GM19452 (cell line): Measurements from ENCODE around the gene SYNE1.
"Not testable (repeated sequence)": the region's sequence is repeated elsewhere in the genome, so short reads cannot be mapped to it uniquely, and the experiment has no call there.

ENCODE experiments used
- ATAC-seq: cut with Tn5 transposase; IDR thresholded peaks from one replicate; pipeline ENCODE4 v1.9.1; 2021; ENCODE audit not compliant: unreplicated experiment

Gene SYNE1

DNA sequence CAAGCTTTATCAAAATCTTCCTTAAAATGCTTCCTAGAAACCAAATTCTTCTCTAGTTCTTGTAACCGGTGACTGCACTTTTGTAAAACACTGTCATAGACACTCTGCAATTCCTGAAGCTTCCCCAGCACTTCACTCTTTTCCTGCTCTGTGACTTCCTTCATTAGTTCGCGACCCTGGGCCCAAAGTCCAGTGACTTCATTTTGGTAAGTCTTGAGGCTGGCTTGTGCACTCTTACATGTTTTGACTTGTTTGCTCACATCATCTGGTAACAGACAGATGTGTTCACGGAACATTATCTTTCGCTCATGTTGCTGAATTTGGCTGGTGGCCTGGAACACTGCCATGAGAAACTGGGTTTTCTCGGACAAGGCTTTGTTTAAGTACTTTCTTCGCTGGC lies 306.2 kb downstream of the SYNE1 start:
- ATAC-seq = no peak

DNA sequence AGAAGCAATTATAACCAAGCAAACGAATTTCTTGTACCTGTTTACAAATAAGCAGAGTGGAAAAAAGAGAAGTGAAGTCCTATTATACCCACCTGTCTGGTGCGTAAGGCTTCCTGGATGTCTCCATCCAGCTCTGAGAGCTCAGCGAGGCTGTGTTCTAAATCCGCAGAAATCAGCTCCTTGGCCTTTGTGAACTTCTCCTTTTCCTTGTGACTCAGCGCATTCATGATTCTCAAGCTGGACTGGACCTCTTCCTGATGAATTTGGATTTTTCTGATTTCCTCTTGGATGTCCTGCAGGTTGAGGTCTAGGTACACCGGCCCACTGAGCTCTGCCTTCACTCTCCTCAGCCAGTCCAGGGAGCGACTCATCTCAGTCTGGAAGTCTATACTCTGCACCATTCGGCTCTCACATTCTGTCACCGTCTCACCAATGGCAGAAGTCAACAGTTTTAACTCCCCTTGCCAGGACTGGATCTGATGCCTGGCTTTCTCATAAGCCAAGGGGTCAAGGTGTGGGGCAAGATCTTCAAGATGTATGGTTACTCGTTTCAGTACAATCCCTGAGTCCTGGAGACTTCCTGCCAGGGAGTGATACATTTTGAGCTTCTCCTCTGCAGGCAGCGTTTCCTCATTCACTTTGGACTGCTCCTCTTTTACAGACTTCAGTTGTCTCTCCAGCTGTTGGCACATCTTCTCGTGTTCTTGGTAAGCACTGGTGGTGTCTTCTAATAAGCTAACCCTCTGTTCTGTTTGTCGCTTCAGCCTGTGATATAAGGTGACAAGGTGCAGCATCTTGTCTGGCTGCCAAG lies 307.3 kb downstream of the SYNE1 start:
- no peak for ATAC-seq

DNA sequence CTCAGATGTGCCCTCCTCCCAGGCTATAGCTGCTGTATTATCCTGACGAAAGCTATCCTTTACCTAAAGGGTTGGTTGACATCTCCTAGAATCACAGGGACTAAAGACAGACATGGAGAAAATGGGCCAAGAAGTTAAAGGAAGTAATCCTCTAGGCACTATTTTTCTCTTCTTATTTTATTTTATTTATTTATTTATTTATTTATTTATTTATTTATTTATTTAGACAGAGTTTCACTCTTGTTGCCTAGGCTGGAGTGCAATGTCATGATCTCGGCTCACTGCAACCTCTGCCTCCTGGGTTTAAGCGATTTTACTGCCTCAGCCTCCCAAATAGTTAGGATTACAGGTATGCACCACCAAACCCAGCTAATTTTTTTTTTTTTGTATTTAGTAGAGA lies 309.0 kb downstream of the SYNE1 start:
- not testable (repeated sequence) for ATAC-seq

DNA sequence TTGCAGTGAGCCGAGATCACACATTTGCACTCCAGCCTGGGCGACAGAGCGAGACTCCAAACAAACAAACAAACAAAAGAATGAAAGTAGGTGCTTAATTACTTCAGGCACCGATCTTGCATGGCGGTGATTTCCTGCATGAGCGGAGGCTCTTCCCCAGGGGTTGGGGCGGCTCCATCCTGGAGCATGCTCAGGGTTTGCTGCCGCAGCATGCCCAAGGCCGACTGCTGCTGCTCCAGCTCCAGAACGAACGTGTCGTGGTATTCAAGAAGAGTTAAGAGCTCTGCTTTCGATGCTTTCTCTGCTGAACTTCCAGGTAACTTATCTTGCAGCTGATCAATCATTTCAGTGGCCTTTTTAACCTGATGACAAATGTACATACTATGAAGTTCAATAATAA lies 313.8 kb downstream of the SYNE1 start:
- no peak for ATAC-seq

DNA sequence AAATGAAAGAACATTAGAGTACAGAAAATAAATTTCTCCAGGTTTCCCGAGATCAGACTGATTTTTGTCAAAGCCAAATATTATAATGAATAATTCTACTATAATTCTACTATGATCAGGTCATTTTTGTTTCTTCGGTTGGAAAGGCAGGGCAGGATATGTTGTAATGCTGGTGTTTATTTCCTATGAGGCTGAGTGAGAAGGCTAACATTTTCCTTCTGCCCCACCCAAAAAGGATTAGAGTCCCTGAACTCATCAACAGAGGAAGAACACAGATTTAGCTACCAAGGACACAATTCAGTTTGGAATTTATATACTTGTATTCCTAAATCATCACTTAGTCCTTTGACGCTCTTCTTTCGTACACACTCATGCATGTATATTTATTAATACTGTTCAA lies 318.9 kb downstream of the SYNE1 start:
- no peak for ATAC-seq

DNA sequence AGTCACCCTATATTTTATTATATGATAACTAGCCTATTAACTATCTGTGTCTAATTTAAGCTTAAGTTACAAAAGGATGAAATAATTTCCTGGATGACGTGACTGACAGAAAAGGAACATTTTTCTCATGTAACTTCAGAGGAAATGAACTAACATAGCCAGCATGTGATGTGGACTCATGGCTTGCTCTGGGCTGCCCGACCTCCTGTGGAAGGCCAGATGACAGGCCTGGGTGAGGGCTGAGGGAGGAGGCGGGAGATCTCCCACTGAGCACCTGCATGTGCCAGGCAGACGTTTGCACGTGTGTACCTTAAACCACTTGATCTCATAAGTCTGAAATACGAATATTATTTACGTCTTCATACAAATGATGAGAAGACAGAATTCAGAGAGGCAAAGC lies 321.1 kb downstream of the SYNE1 start:
- no peak for ATAC-seq

DNA sequence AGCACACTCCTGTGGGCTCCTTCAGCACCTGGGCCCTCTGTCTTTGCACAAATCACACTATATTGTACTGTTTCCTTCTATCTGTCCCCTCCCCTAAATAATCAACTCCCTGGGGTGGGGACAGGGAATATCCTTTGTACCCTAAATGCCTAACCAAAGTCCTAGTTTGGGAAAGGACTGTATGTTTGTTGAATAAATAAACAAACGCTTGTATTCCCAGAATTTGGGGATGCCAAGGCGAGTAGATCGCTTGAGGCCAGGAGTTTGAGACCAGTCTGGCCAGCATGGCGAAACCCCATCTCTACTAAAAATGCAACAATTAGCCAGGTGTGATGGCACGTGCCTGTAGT lies 322.7 kb downstream of the SYNE1 start:
- no peak for ATAC-seq

DNA sequence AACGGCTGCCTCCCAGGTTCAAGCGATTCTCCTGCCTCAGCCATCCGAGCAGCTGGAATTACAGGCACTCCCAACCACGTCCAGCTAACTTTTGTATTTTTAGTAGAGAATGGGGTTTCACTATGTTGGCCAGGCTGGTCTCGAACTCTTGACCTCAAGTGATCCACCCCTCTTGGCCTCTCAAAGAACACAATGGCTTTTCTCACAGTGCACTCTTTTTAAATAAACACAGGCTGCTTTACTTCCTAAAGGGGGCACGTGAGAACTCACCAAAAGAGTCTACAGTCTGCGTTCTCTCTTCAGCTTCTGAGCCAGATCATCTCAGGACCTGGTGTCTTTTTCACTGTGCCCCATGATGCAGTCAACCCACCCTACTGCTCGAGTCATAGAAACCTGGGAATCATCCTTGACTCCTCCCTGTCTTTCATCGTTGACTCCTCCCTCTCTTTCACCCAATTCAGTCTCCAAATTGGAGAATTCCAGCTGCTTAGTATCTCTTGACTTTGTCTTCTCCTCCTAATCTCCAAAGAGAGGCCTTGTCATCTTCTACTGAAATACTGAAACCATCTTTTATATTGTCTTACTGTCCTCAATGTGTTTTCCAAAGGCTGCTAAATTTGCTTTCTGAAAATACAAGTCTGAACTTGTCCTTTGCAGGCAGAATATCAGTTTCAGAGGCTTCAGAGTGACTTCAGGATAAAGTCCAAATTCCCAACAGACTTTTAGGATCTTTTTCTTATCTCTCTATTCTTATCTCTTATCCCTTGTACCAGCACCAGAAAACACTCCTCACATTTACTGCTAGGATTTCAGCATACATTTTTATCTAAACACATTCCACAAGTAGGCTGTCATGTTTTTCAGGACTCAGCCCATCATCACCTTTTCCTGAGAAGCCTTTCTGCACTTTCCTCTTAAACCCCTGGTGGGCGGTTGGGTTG lies 323.4 kb downstream of the SYNE1 start:
- no peak for ATAC-seq

DNA sequence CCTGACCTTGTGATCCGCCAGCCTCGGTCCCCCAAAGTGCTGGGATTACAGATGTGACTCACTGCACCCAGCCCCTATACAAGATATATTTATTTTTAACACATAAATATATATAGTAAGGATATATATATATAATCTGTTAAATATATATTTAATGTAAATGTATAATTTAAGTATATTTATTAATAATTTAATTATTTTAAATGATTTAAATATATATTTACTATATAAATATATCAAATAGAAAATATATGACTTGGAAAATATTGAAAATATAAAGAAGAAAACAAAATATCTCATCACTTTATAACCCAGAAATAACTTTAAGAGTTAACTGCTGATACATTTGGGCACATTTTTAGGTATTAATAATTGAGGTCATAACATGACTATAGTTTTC lies 324.7 kb downstream of the SYNE1 start:
- ATAC-seq = no peak

DNA sequence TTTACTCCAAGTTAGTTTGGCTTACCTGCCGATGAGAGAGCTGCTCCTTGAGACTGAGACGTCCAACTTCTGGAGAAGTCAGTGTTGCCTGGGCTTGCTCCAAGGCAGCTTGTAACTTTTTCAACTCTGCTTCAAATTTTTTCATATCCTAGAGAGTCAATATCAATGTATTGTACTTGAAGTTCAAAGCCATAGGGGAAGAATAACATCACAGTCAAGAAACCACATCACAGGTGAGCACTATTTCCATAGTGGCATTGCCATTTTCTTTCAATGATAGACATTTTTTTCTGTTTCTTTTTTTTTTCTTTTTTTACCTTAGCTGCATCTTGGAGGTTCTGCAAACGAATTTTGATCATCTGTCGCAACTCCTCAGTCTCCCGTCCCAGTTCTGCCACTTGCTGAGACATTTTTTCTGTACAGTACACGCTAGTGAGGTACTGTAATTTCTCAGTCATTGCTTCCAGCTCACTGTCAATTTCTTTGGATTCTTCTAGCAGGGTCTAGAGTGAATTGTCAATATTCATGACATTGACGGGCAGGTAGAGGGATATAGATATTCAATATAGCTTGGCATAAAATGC lies 326.7 kb downstream of the SYNE1 start:
- no peak for ATAC-seq

DNA sequence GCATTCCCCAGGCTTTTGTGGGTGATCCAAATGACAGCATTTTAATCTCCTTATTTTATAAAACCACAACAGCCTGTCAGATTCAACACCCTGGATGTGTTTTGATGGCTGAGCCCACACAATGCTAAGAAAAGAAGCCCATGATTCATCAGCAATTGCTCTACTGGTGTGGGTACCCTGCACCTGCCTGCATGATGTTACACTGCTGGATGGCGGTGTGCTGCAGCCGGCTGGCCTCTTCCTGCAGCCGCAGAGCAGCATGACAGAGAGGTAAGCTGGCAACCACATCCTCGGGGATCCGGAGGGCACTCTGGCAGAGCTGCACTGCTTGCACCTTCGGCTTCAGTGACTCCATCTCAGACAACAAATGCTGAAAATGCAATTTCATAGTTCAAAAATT lies 327.5 kb downstream of the SYNE1 start:
- peak; percentile 65 for ATAC-seq

DNA sequence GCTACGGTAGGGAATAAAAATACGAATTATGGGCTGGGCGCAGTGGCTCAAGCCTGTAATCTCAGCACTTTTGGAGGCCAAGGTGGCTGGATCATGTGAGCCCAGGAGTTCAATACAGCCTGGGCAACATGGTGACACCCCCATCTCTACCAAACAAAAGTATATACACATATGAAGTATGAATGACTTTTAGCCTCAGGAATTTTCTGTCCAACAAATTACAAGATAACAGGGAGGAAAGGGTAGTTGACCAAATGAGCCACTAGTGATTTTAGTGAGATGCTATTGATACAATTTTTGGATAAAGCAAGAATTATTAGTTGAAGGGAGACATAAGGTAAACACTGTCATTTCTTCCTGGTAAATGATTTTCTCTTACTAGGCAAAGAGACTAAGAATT lies 328.2 kb downstream of the SYNE1 start:
- no peak for ATAC-seq

DNA sequence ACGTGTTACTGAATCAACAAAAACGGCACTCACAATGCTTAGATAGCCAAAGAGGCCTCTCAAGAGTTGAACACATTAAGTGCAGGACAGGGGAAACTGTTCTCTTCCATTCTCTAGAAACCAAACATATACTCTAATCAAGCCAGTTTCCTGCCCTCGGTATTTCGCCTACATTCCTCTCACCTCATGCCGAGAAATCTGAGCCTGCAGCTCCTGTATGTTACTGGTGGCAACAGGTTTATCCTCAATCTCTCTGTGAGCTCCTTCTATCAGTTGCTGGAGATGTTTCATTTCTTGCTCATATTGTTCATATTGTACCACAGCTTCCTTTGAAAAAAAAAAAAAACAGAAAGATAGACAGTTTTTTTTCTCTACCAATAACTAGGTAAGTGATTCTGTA lies 328.9 kb downstream of the SYNE1 start:
- ATAC-seq = no peak

DNA sequence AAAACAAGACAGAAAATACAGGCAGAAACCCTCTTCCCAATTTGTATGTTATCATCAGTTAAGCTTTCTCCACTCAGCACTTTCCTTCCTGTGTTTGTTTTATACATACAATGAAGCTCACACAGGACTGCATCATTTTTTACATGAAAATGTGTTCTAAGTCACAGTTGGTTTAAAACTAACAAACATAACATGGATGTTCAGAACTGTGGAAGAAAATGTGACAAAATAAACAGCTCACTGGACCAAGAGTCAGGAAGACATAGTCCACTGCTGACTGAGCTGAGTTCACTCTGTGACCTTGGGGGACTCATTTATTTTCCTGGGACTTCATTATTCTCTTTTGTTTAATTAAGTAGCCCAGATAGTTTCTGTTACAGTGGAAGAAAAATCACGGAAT lies 331.5 kb downstream of the SYNE1 start:
- ATAC-seq = no peak

DNA sequence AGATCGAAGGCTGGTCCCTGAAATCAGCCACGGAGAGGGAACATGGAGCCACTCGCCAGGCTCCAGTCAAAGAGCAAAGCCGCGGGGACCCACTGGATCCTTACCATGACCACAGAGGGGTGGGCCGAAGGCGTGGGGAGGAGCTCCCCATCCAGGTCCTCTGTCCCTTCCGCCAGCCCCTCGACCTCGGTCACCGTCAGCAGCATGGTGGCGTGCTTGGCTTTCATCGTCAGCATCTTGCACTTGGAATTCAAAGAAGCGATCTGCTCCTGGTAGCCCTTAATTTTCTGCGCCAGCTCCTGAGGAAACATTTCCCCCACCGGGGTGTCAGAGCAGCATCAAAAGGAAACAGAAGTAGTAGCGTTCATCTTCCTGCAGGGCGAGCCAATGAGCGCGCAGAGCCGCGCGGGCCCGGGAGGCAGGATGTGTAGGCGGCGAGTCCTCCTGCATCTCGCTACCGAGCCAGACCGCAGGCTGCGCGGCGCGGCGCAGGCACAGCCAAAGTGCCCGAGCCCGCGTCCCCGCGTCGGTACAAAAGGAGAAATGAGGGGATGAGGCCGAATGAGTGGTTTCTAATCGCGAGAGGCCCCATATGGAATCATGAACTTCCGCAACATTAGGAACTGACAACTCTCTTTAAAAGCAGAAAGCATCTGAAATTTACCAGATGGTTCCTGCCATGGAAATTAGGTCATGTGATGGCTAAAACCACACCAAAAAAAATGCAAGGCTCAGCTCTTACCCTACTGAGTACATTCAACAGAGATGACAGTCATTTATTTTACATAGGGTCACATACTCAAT lies 335.2 kb downstream of the SYNE1 start:
- ATAC-seq = peak; percentile 93

DNA sequence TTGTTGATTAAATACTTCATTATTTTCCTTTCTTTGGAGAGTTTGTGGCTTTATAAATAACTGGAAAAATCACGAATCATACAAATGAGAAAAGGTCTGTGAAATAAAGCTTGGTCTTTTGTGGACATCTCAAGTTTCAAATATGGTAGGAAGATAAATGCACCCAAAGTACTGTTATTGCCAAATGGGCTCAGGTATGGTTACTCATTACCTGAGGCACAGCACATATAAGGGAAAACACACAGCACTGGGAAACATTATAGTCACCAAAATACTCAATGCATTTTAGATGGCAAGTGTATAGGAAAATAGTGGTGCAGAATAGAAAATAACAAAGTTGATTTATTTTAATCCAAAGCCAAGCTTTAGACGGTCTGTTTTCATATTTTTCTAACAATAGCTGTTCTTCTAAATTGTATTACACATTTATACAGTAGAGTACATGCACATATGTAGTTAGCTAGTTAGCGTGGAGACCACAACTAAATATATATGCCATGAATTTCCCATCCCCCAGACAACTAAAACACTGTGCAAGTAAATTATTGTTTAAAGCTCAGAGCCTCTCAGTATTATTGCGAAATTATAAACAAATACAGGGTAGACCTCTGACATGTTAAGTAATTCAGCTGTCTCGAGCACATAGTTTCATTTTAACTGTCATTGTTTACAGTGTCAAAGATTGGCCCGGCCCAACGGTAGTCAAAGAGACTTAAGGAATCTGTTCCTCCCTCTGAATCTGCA lies 336.0 kb downstream of the SYNE1 start:
- ATAC-seq = peak; percentile 29

DNA sequence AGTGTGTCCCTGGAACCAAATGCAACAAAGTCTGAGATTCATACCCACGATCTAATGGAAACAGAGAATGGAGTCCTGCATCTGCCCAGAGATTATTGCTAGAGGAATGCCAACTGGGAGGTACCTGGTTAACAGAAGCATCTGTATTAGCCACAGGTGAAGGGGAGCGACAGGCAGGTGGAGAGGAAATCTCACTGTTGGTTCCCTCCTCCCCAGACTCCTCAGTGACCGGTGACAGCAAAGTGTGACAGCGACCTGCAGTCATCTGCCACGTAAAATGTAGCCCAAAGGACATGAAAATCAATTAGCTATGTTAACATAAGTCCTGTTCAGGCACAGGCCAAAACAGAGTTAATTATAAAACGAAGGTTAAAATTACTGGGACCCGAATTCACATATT lies 336.6 kb downstream of the SYNE1 start:
- no peak for ATAC-seq

DNA sequence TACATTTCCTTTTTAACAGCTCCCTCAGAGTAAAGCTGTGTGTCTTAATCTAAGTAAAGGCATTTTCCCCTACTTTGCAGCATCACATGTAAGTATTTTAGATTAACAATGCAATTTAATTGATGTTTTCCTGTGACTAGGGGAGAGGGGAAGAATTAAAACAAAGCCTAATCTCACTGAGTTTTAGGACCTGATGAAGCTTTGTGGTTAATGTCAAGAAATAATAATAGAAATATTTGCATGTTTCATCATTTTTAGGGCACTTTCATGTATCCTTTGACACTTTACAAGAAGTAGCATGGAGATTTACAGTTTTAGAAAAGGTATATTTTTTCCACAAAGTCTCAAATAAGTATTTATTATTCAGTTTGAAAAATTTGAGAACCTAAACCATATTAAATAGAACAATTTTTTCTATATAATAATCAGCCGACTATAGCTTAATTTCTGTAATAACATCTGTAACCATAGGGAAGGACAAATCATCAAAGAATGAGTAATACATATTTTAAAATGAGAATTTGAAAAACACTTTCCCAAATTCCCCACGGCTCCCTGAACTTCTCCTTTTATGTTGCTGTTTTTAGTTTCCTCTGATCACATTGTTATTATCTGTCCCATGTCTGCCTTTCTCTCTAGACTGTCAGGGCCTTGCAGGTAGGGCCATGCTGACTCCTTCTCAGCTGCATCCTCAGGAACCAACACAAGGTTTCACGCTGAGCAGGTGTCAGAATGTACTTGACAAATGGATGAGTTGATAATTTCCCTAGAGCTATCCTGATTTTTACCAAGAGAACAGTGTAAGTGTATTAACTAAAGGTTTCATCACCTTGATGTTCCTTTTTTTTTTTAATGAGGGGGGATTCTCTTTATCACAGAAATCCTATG lies 338.1 kb downstream of the SYNE1 start:
- ATAC-seq = no peak

DNA sequence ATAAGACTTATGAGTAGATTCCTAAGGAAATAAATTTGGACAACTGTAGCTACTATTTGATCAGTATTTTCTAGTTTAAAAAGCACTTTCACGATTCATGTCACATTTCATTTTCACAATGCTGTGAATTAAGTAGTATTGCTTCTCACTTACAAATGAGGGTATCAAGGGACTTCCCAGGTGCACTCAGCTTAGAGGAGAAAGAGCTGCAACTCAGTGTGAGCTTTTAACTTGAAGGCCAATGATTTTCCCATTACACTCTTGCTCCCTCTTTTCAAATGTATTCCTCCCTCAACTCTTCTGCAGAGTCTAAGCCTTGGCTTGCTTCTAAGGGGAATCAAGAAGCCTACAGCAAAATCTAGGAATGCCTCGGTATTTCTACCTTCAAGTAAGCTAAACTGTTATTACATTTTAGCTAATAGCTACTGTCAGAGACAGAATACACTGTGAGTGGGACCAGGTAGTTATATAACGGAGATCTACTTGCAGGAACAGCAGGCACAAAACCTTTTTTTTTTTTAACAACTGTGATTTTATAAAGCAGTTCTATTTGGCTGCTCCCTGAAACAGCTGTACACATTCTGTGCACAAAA lies 339.0 kb downstream of the SYNE1 start:
- ATAC-seq = no peak
